ENCODE results near the gene CNTN2.

Gene CNTN2

GRCh38 chr1:205095422-205095821 lies 52.4 kb downstream of the CNTN2 start:
- TF ChIP-seq CTCF (conservative IDR thresholded peaks at IDR 0.05) (no peak), ZFX (IDR thresholded peaks at IDR 0.05) (no peak)

GRCh38 chr1:205098242-205098641 lies 55.2 kb downstream of the CNTN2 start:
- TF ChIP-seq CTCF (conservative IDR thresholded peaks at IDR 0.05) = no peak
- TF ChIP-seq ZFX (IDR thresholded peaks at IDR 0.05) = no peak

More at GRCh38 chr1:205095422-205095821, 52.4 kb downstream of the CNTN2 start:
- no peak overlapping the region for H3K27ac ChIP-seq

GRCh38 chr1:205102404-205102803 lies 59.4 kb downstream of the CNTN2 start:
- no peak overlapping the region for H3K27ac ChIP-seq
- no peak for TF ChIP-seq CTCF (conservative IDR thresholded peaks at IDR 0.05)
- TF ChIP-seq ZFX (IDR thresholded peaks at IDR 0.05) = no peak

More at GRCh38 chr1:205098242-205098641, 55.2 kb downstream of the CNTN2 start:
- no peak overlapping the region for H3K27ac ChIP-seq

- no peak overlapping the region for H3K27ac ChIP-seq
- TF ChIP-seq CTCF (conservative IDR thresholded peaks at IDR 0.05) (no peak), ZFX (IDR thresholded peaks at IDR 0.05) (no peak)
Measured at GRCh38 chr1:205107327-205107726, 64.3 kb downstream of the CNTN2 start.

- no peak overlapping the region for H3K27ac ChIP-seq
- TF ChIP-seq CTCF (conservative IDR thresholded peaks at IDR 0.05) = no peak
- TF ChIP-seq ZFX (IDR thresholded peaks at IDR 0.05) = no peak
Measured at GRCh38 chr1:205108464-205108863, 65.5 kb downstream of the CNTN2 start.

GRCh38 chr1:205109269-205109668 lies 66.3 kb downstream of the CNTN2 start:
- no peak overlapping the region for H3K27ac ChIP-seq
- no peak for TF ChIP-seq ZFX (IDR thresholded peaks at IDR 0.05)
- no peak for TF ChIP-seq CTCF (conservative IDR thresholded peaks at IDR 0.05)

GRCh38 chr1:205109711-205110110 lies 66.7 kb downstream of the CNTN2 start:
- no peak overlapping the region for H3K27ac ChIP-seq
- TF ChIP-seq CTCF (conservative IDR thresholded peaks at IDR 0.05) (no peak), ZFX (IDR thresholded peaks at IDR 0.05) (no peak)
